ENCODE measurements around the gene ACSL5. TPM values are rescaled to one million over a fixed set of nuclear protein-coding genes. Genes with fewer than 3 reads are reported as not detected.
A peak's percentile ranks its signal among the peaks of the same experiment; 100 is the strongest.
"Not testable (repeated sequence)": the region's sequence is repeated elsewhere in the genome, so short reads cannot be mapped to it uniquely, and the experiment has no call there.

ACSL5 gene
- total RNA-seq, 2 experiments from 2014 or later: 55.0 to 55.1 TPM

DNA sequence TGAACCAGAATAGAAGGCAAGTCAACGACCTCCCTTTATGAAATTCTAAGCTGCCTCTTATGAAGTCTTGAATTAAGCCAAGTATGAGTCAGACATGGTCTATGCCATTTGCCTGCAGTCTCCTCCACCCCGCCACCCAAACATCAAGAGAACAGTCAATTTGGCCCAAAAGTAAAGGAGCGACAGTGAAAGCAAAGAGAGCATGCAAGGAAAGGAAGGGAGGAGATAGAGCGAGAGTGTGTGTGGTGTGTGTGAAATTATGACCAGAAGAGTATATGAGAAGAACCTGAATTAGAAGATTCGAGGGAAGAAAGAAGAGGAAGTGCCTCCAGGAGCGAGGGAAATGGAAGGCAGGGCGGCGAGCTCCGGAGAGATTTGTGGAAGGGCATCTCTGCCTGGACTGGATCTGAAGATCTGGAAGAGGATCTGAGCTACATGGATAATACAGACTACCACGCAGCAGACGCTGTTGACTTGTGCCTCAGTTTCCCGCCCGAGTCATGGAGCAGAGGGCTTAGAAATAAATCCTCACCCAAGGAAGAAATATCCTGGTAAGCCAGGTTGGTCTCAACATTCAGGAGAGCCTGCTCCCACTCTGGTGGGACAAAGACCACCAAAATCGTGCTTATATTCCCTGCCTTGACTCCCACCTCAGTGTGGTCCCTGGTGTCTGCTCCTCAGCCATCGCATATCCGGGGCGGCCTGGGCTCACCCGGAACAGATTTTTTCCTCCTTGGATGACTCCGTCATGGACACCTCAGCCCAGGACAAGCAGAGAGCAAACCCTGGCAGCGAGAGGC, 72.3 kb downstream of the ACSL5 start:
- Mint-ChIP-seq H3K27me3 (no peaks in the 10 kb centered on the region), H3K9me3 (no peaks in the 10 kb centered on the region), H3K4me1 (peaks cover 58% of the 10 kb centered on the region), H3K4me3 (peak overlapping the region; percentile 87), H3K36me3 (ENCODE audit: low read depth) (peaks cover 44% of the 10 kb centered on the region), H3K27ac (peak overlapping the region; percentile 86)
- POLR2A ChIA-PET: interaction anchor here (0.9 to 3.3 kb wide), 18 partner anchors 9 to 1528 kb away, joined by 3 to 53 read pairs (median 6); partner anchors contain the start of genes ACSL5, BBIP1, CASP7 and GPAM
- CTCF ChIA-PET: interaction anchor here (0.8 to 1.5 kb wide), 8 partner anchors 10 to 305 kb away, joined by 3 to 7 read pairs (median 4); no protein-coding TSS in a partner anchor
- DNase-seq: peak; percentile 17

DNA sequence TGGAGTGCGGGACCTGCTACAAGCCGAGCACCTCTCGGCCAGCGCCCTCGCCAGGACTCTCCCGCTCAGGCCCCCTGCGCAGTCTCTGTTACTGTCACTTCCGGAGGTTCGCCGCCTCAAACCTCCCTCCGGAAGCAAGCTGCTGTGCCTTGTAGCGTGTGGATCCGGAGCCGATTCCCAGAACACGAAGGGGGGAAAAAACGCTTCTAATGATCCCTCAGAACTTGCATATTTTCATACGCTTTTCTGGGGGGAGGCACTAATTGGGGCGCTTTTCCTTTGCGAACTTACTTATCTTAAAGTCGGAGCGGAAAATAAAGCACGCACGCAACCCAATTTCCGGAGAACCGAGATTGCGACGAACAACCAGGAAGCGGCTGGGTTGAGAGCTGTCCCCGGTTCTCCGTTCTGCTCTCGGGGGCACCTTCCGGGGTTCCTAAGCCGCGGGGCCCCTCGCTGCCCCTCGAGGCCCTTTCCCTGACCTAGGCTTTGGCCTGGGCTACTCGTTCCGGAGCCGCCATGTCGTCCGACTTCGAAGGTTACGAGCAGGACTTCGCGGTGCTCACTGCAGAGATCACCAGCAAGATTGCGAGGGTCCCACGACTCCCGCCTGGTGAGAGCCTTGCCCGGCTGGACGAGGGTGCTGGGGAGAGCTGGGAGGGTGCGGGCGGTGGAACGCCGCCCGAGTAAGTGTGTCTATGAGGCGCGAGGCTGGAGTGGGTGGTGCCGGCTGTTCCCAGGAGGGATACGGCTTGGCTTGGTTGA, 73.1 kb downstream of the ACSL5 start, which contains the start of the genes VTI1A and ZDHHC6:
VTI1A (plus strand) TSS at position 361 of the 765 bp plus-strand sequence; CDS start at position 520, 159 bp downstream.
ZDHHC6 (minus strand) TSS at position 60 of the 765 bp plus-strand sequence. CDS start 1,478 bp downstream, outside the sequence.
- POLR2A ChIA-PET: interaction anchor here (0.7 to 3.3 kb wide), 26 partner anchors 9 to 1528 kb away, joined by 3 to 53 read pairs (median 4); partner anchors contain the start of genes ACSL5, BBIP1, CASP7 and GPAM
- peaks cover 57% of the 10 kb centered on the region for H3K4me1 Mint-ChIP-seq

DNA sequence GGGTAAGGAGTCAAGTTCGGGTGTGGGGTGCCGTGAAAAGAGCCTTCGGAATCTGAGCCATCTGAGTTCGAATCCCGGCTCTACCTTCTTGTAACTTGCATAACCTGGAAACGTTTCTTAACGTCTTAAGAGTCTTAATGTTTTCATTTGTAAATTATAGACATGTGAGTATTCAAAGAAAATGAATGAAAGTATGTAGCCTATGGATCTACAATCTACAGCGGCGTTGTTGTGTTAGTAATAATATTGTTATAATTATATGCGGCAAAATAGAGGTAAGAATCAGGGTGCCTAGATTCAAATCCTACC, 73.7 kb downstream of the ACSL5 start:
- Mint-ChIP-seq H3K4me3 (peak overlapping the region; percentile 87), H3K27me3 (no peaks in the 10 kb centered on the region), H3K36me3 (ENCODE audit: low read depth) (peaks cover 33% of the 10 kb centered on the region), H3K27ac (peak overlapping the region; percentile 86), H3K4me1 (peaks cover 51% of the 10 kb centered on the region), H3K9me3 (no peaks in the 10 kb centered on the region)
- POLR2A ChIA-PET: interaction anchor here (0.7 to 3.3 kb wide), 22 partner anchors 9 to 1529 kb away, joined by 3 to 53 read pairs (median 4); partner anchors contain the start of genes ACSL5, BBIP1, CASP7 and SHOC2
- CTCF ChIA-PET: interaction anchor here (0.8 to 1.5 kb wide), 7 partner anchors 9 to 307 kb away, joined by 3 to 7 read pairs (median 4); no protein-coding TSS in a partner anchor
- DNase-seq: no peak

More for the DNA sequence above, 73.1 kb downstream of the ACSL5 start, which contains the start of the genes VTI1A and ZDHHC6:
- Mint-ChIP-seq H3K27ac (peak within 1 kb of the TSS; percentile 86), H3K36me3 (ENCODE audit: low read depth) (peaks cover 36% of the 10 kb centered on the region), H3K4me3 (peak within 1 kb of the TSS; percentile 87), H3K9me3 (no peaks in the 10 kb centered on the region), H3K27me3 (no peaks in the 10 kb centered on the region)
- DNase-seq: peak; percentile 86
- CTCF ChIA-PET: interaction anchor here (0.8 to 1.5 kb wide), 8 partner anchors 10 to 306 kb away, joined by 3 to 7 read pairs (median 4); no protein-coding TSS in a partner anchor

DNA sequence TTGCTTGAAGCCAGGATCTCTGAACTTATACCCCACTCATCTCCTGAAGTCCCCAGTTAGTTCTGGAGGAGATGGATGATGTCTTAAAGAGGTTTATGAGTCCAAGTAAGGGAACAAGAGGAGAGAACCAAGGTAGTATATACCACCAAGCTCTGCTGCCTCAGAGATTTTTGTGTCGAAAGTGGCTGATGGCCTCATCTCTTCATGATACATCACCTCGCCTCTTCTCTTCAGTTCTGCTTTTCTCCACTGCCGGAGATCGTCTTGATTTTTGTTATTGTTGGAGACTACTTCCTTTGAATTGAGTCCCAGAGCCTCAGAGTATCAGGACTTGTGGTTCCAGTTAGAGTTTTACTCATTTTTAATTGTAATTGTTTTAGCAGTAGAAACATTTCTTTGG, 75.0 kb downstream of the ACSL5 start:
- H3K9me3 Mint-ChIP-seq: no peaks in the 10 kb centered on the region
- POLR2A ChIA-PET: no interaction called here
- peaks cover 41% of the 10 kb centered on the region for H3K4me1 Mint-ChIP-seq

DNA sequence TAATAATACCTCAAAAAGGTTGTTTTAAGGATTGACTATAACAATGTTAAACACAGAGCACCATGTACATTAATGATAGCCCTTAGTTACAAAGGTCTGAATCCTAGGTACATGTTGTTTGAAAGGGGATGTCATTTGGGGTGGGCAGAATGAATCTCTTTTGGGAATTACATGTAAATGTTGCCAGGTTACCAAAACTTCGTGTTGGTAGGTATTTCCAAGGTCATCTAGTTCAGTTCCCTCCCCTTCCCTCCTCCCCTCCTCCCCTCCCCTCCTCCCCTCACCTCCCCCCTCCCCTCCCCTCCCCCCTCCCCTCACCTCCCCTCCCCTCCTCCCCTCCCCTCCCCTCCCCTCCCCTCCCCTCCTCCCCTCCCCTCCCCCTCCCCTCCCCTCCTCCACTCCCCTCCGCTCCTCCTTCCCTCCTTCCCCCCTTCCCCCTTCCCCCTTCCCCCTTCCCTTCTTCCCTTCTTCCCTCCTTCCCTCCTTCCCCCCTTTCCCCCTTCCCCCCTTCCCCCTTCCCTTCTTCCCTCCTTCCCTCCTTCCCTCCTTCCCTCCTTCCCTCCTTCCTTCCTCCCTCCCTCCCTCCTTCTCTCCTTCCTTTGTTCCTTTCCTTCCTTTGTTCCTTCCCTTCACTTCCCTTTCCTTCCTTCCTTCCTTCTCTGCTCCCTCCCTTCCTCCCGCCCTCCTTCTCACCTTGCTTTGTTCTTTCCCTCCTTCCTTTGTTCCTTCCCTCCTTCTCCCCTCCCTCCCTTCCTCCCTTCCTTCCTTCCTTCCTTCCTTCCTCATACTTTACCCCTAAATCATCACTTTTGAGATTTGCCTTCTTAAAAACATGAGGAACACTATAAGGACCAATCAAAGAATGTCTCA, 81.2 kb downstream of the ACSL5 start:
- H3K4me1 Mint-ChIP-seq: peaks cover 9% of the 10 kb centered on the region
- no peak for DNase-seq
- H3K27ac Mint-ChIP-seq: no peak overlapping the region
- ChIA-PET POLR2A (interaction anchor here (2.1 kb wide), 1 partner anchor 8 kb away, joined by 10 read pairs; the partner anchor contains the start of genes VTI1A and ZDHHC6), CTCF (interaction anchor here (0.6 to 1.9 kb wide), 3 partner anchors 9 to 296 kb away, joined by 3 to 13 read pairs (median 3); no protein-coding TSS in a partner anchor)
- H3K4me3 Mint-ChIP-seq: no peak overlapping the region
- no peaks in the 10 kb centered on the region for H3K9me3 Mint-ChIP-seq
- peaks cover 6% of the 10 kb centered on the region for H3K36me3 Mint-ChIP-seq (ENCODE audit: low read depth)
- no peaks in the 10 kb centered on the region for H3K27me3 Mint-ChIP-seq

More for the DNA sequence above, 75.0 kb downstream of the ACSL5 start:
- CTCF ChIA-PET: interaction anchor here (1.5 kb wide), 1 partner anchor 23 kb away, joined by 6 read pairs; no protein-coding TSS in a partner anchor
- peak overlapping the region; percentile 87 for H3K4me3 Mint-ChIP-seq
- H3K27ac Mint-ChIP-seq: peak overlapping the region; percentile 18
- peaks cover 32% of the 10 kb centered on the region for H3K36me3 Mint-ChIP-seq (ENCODE audit: low read depth)
- no peaks in the 10 kb centered on the region for H3K27me3 Mint-ChIP-seq
- DNase-seq: no peak

DNA sequence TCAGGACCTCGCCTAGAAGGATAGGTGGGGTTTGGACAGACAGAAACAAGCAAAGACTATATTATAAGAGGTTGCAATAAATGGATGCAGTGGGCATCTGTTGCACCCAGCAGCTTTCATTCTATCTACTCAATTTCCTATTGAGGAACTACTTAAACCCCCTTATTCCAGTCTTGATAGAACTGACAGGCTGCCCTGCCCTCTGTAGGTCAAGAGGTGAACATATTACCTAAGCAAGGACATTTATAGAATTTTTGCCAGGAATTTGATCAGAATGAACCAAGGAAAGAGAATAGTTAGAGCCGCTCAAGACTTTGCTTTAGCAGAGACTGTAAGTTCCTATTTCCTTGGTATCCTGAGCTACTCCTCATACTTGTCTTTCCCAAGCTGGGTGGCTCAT, 82.6 kb downstream of the ACSL5 start:
- CTCF ChIA-PET: interaction anchor here (1.1 to 1.9 kb wide), 4 partner anchors 8 to 21 kb away, joined by 3 to 13 read pairs (median 4); partner anchors contain the start of genes VTI1A and ZDHHC6
- POLR2A ChIA-PET: interaction anchor here (2.1 kb wide), 1 partner anchor 10 kb away, joined by 10 read pairs; the partner anchor contains the start of genes VTI1A and ZDHHC6

DNA sequence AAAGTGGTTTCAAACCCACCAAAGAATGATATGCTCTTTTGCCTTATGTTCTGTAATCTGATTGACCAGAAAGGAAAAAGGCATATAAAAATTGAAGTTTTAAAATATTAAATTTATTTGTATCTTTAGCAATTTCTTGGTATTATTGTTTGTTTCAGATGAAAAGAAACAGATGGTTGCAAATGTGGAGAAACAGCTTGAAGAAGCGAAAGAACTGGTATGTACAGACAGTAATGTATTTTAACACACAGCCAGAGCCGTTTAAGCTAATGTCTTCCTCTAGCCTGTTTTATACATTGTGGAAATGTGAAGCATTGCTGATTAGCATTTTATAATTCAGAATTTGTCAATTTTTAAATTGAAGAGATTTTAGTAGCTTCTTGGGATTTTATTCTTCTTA, 86.5 kb downstream of the ACSL5 start:
- Mint-ChIP-seq H3K27ac (no peak overlapping the region), H3K27me3 (no peaks in the 10 kb centered on the region), H3K4me3 (no peak overlapping the region), H3K36me3 (ENCODE audit: low read depth) (peaks cover 36% of the 10 kb centered on the region), H3K4me1 (peaks cover 12% of the 10 kb centered on the region), H3K9me3 (no peaks in the 10 kb centered on the region)
- ChIA-PET CTCF (interaction anchor here (0.9 to 3.5 kb wide), 3 partner anchors 11 to 26 kb away, joined by 3 to 21 read pairs (median 4); partner anchors contain the start of genes VTI1A and ZDHHC6), POLR2A (interaction anchor here (2.0 to 2.2 kb wide), 2 partner anchors 14 to 86 kb away, joined by 4 to 7 read pairs; partner anchors contain the start of genes VTI1A and ZDHHC6)
- no peak for DNase-seq

More for the DNA sequence above, 82.6 kb downstream of the ACSL5 start:
- no peaks in the 10 kb centered on the region for H3K9me3 Mint-ChIP-seq
- no peak overlapping the region for H3K27ac Mint-ChIP-seq
- H3K36me3 Mint-ChIP-seq (ENCODE audit: low read depth): peaks cover 11% of the 10 kb centered on the region
- H3K4me3 Mint-ChIP-seq: no peak overlapping the region
- H3K27me3 Mint-ChIP-seq: no peaks in the 10 kb centered on the region
- no peak for DNase-seq
- H3K4me1 Mint-ChIP-seq: peaks cover 10% of the 10 kb centered on the region

DNA sequence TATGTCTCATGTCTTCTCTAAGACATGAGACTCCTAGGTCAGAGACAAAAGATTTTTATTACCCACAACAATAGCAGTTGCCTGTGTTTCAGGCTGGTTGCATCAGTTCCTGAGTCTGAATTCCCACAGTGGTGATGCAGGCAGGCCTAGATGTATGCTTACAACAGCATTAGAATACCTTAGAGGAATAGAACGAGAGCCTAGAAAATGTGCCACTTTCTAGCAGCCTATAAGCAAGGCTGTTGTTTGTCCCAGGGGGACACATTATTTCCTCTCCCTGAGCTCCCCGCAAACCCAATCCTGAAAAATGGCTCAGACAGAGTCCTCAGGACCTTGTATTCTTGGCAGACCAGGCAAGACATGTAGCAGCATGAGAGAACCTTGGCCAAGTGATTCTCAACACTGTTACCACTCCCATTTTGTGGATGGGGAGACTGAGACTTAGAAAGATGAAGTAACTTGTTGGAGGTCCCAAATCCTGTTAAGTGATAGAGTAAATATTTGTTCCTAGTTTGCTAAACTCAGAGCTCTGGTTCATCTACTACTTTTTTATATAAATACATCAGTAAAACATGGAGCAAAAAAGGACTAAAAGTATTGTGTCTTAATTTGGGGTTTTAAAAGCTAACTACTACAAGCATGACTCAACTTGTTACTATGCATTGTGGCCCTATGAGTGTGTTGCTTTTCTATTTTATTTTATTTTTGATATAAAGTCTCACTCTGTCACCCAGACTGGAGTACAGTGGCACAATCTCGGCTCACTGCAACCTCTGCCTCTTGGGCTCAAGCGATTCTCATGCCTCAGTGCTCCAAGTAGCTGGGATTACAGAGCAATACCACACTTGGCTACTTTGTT, 87.3 kb downstream of the ACSL5 start:
- peak overlapping the region; percentile 66 for H3K27ac Mint-ChIP-seq
- H3K4me3 Mint-ChIP-seq: no peak overlapping the region
- H3K27me3 Mint-ChIP-seq: no peaks in the 10 kb centered on the region
- peaks cover 43% of the 10 kb centered on the region for H3K36me3 Mint-ChIP-seq (ENCODE audit: low read depth)
- H3K9me3 Mint-ChIP-seq: no peaks in the 10 kb centered on the region
- DNase-seq: peak; percentile 31
- H3K4me1 Mint-ChIP-seq: peaks cover 7% of the 10 kb centered on the region
- ChIA-PET POLR2A (no interaction called here), CTCF (interaction anchor here (0.9 to 3.5 kb wide), 2 partner anchors 10 to 27 kb away, joined by 3 to 21 read pairs; no protein-coding TSS in a partner anchor)

DNA sequence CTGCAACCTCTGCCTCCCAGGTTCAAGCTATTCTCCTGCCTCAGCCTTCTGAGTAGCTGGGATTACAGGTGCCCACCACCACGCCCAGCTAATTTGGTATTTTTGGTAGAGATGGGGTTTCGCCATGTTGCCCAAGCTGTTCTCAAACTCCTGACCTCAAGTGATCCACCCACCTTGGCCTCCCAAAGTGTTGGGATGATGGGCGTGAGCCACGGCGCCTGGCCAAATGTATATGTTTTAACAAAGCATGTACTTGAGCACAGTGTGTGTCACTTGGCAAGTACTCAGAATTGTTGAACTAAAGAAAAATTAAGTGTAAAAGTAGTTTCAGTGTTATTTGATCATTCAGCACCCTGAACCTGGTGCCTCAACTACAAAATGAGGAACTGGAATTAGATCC, 90.2 kb downstream of the ACSL5 start:
- H3K27me3 Mint-ChIP-seq, H3K9me3 Mint-ChIP-seq, H3K4me1 Mint-ChIP-seq, H3K4me3 Mint-ChIP-seq, DNase-seq, H3K27ac Mint-ChIP-seq: not testable (repeated sequence)
- ChIA-PET CTCF (interaction anchor here (1.3 to 2.0 kb wide), 2 partner anchors 8 to 11 kb away, joined by 3 to 9 read pairs; no protein-coding TSS in a partner anchor), POLR2A (interaction anchor here (1.0 to 1.1 kb wide), 2 partner anchors 10 to 17 kb away, joined by 3 to 4 read pairs; partner anchors contain the start of genes VTI1A and ZDHHC6)
- peaks cover 49% of the 10 kb centered on the region for H3K36me3 Mint-ChIP-seq (ENCODE audit: low read depth)

DNA sequence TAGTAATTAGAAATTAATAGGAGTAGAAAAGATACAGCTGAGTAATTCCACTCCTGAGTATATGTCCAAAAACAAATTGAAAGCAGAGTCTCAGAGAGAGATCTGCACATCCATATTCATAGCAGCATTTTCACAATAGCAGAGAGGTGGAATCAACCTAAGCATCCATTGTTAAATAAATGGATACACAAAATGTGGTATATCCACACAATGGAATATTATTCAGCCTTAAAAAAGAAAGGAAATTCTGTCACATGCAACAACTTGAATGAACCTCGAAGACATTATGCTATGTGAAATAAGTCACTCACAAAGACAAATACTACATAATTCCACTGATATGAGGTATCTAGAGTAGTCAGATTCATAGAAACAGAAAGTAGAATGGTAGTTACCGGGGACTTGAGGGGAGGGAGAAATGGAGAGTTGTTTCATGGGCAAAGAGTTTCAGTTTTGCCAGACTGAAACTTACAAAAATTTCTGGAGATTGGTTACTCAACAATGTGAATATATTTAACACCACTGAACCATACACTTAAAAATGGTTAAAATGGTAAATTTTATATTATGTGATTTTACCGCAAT, 91.5 kb downstream of the ACSL5 start:
- Mint-ChIP-seq H3K27me3 (no peaks in the 10 kb centered on the region), H3K4me1 (peaks cover 6% of the 10 kb centered on the region), H3K4me3 (no peak overlapping the region), H3K9me3 (no peaks in the 10 kb centered on the region), H3K36me3 (ENCODE audit: low read depth) (peaks cover 47% of the 10 kb centered on the region), H3K27ac (no peak overlapping the region)
- ChIA-PET CTCF (no interaction called here), POLR2A (interaction anchor here (0.8 kb wide), 1 partner anchor 18 kb away, joined by 3 read pairs; the partner anchor contains the start of genes VTI1A and ZDHHC6)
- no peak for DNase-seq
